ENCODE measurements around the gene CAMTA1.

Gene CAMTA1

GRCh38 chr1:7457811-7458210, 672.6 kb downstream of the CAMTA1 start:
- DNase-seq = no peak

GRCh38 chr1:7458946-7459345, 673.7 kb downstream of the CAMTA1 start:
- DNase-seq = no peak

- DNase-seq = no peak
These were observed 674.7 kb downstream of the CAMTA1 start for GRCh38 chr1:7459914-7460313.

- DNase-seq = no peak
These were observed 675.6 kb downstream of the CAMTA1 start for GRCh38 chr1:7460807-7461206.

GRCh38 chr1:7462617-7463016, 677.4 kb downstream of the CAMTA1 start:
- DNase-seq = no peak

- no peak for DNase-seq
These were observed 678.3 kb downstream of the CAMTA1 start for GRCh38 chr1:7463526-7463925.

- DNase-seq = no peak
These were observed 679.5 kb downstream of the CAMTA1 start for GRCh38 chr1:7464736-7465135.

- DNase-seq = no peak
These were observed 682.4 kb downstream of the CAMTA1 start for GRCh38 chr1:7467476-7468175.

GRCh38 chr1:7468248-7468647, 683.0 kb downstream of the CAMTA1 start:
- DNase-seq = no peak

- no peak for DNase-seq
These were observed 684.1 kb downstream of the CAMTA1 start for GRCh38 chr1:7469255-7469938.

GRCh38 chr1:7470904-7471638, 685.8 kb downstream of the CAMTA1 start:
- DNase-seq = peak in 4 of 56 donors; percentile 18 to 38 (median 32)

- peak in 6 of 56 donors; percentile 6 to 29 (median 20) for DNase-seq
These were observed 686.6 kb downstream of the CAMTA1 start for GRCh38 chr1:7471836-7472235.

- DNase-seq = no peak
These were observed 688.2 kb downstream of the CAMTA1 start for GRCh38 chr1:7473223-7474142.

GRCh38 chr1:7474143-7474490, 688.9 kb downstream of the CAMTA1 start:
- DNase-seq = no peak

GRCh38 chr1:7474786-7475502, 689.7 kb downstream of the CAMTA1 start:
- no peak for DNase-seq

GRCh38 chr1:7475691-7476090, 690.4 kb downstream of the CAMTA1 start:
- DNase-seq = no peak

- DNase-seq = no peak
These were observed 691.1 kb downstream of the CAMTA1 start for GRCh38 chr1:7476402-7476801.

GRCh38 chr1:7476861-7477547, 691.8 kb downstream of the CAMTA1 start:
- DNase-seq = no peak

- DNase-seq = no peak
These were observed 692.3 kb downstream of the CAMTA1 start for GRCh38 chr1:7477593-7477992.

Data from nucleus accumbens (tissue), 56 donors.